CD14-positive monocyte (primary cell): ENCODE data around the gene DCAF6. TPM values are rescaled to one million over a fixed set of nuclear protein-coding genes. Genes with fewer than 3 reads are reported as not detected.
A peak's percentile ranks its signal among the peaks of the same experiment; 100 is the strongest.

Source experiments
- DNase-seq, 3 donors: peaks; one replicate each; pipeline ENCODE4 v3.0.0-alpha.2; 2011 to 2022
- H2AFZ ChIP-seq: 2 replicates; pipeline ENCODE4 v1.6.0; 2012; ENCODE audit warnings: mild to moderate bottlenecking, low read depth, low read length, inconsistent platforms; ENCODE audit not compliant: insufficient read depth, poor library complexity, severe bottlenecking
- H3K27ac ChIP-seq, 2 donors: 1 replicate in 1 of 2; 2 replicates in 1 of 2; pipeline ENCODE4 v1.5.1; 2012 to 2013; ENCODE audit warnings: low read length in 2 of 2, control low read depth in 1 of 2, inconsistent platforms in 1 of 2, low read depth in 1 of 2, mild to moderate bottlenecking in 1 of 2
- H3K27me3 ChIP-seq, 2 donors: one replicate each; pipeline versions ENCODE4 v1.6.0 to v1.6.1; 2011 to 2013; ENCODE audit warnings: low read length in 2 of 2; ENCODE audit not compliant: control insufficient read depth in 2 of 2, insufficient read depth in 2 of 2
- H3K36me3 ChIP-seq, 2 donors: replicated peaks in 1 of 2; 1 replicate in 1 of 2; 2 replicates in 1 of 2; pipeline versions ENCODE4 v1.5.1 to v1.6.1; 2012 to 2013; ENCODE audit warnings: low read length in 2 of 2, control low read depth in 1 of 2, inconsistent platforms in 1 of 2, mild to moderate bottlenecking in 1 of 2; ENCODE audit not compliant: insufficient read depth in 2 of 2, control insufficient read depth in 1 of 2
- H3K4me1 ChIP-seq, 2 donors: 1 replicate in 1 of 2; 2 replicates in 1 of 2; pipeline versions ENCODE4 v1.5.1 to v1.6.1; 2012 to 2013; ENCODE audit warnings: low read length in 2 of 2, control low read depth in 1 of 2, inconsistent platforms in 1 of 2, mild to moderate bottlenecking in 1 of 2, moderate library complexity in 1 of 2; ENCODE audit not compliant: insufficient read depth in 2 of 2, control insufficient read depth in 1 of 2
- H3K4me2 ChIP-seq: replicated peaks from 2 replicates; pipeline ENCODE3; 2012; ENCODE audit warnings: low read length, moderate library complexity, mild to moderate bottlenecking; ENCODE audit not compliant: poor library complexity, severe bottlenecking; ENCODE audit errors: extremely low read depth
- H3K4me3 ChIP-seq, 3 experiments: fragments of 200-600 bp in 1 of 3; sonication (generic) in 1 of 3; replicated peaks in 1 of 3; 1 replicate in 2 of 3; 2 replicates in 1 of 3; pipeline ENCODE4 v1.5.1; 2011 to 2013; ENCODE audit warnings: low read length in 3 of 3, mild to moderate bottlenecking in 3 of 3, control low read depth in 2 of 3, low read depth in 2 of 3, inconsistent platforms in 1 of 3, moderate library complexity in 1 of 3
- H3K79me2 ChIP-seq: 2 replicates; pipeline ENCODE4 v1.6.0; 2012; ENCODE audit warnings: mild to moderate bottlenecking, control low read depth, inconsistent platforms, low read length, moderate library complexity; ENCODE audit not compliant: insufficient read depth
- H3K9ac ChIP-seq: 2 replicates; pipeline ENCODE4 v1.6.0; 2017; ENCODE audit warnings: low read length, mild to moderate bottlenecking; ENCODE audit not compliant: insufficient read depth, poor library complexity, severe bottlenecking
- H3K9me3 ChIP-seq, 2 donors: replicated peaks in 1 of 2; 1 replicate in 1 of 2; 2 replicates in 1 of 2; pipeline versions ENCODE4 v1.5.1 to v1.6.1; 2012 to 2013; ENCODE audit warnings: low read length in 2 of 2, control low read depth in 1 of 2; ENCODE audit not compliant: control insufficient read depth in 1 of 2, insufficient read depth in 1 of 2
- H4K20me1 ChIP-seq: 2 replicates; pipeline ENCODE4 v1.6.0; 2012; ENCODE audit warnings: mild to moderate bottlenecking, low read length, control low read depth, moderate library complexity; ENCODE audit not compliant: insufficient read depth
- H3K27ac Mint-ChIP-seq, 7 donors: one replicate each; pipeline ENCODE4 v1.8.0; 2020; ENCODE audit warnings: mild to moderate bottlenecking in 7 of 7, mixed read lengths in 7 of 7, moderate library complexity in 6 of 7, inconsistent platforms in 2 of 7
- H3K27me3 Mint-ChIP-seq, 3 donors: one replicate each; pipeline ENCODE4 v1.8.0; 2021 to 2022; ENCODE audit warnings: low read depth in 3 of 3, mild to moderate bottlenecking in 3 of 3, mixed read lengths in 3 of 3, moderate library complexity in 3 of 3, inconsistent platforms in 1 of 3
- H3K36me3 Mint-ChIP-seq, 2 donors: one replicate each; pipeline ENCODE4 v1.8.0; 2020; ENCODE audit warnings: mixed read lengths in 2 of 2, inconsistent platforms in 1 of 2, mild to moderate bottlenecking in 1 of 2
- H3K4me1 Mint-ChIP-seq: one replicate; pipeline ENCODE4 v1.8.0; 2020; ENCODE audit warnings: mild to moderate bottlenecking, mixed read lengths
- H3K4me3 Mint-ChIP-seq, 2 donors: one replicate each; pipeline ENCODE4 v1.8.0; 2020; ENCODE audit warnings: mild to moderate bottlenecking in 2 of 2, mixed read lengths in 2 of 2, moderate library complexity in 1 of 2
- H3K9me3 Mint-ChIP-seq, 7 donors: one replicate each; pipeline ENCODE4 v1.8.0; 2020 to 2022; ENCODE audit warnings: mixed read lengths in 7 of 7, mild to moderate bottlenecking in 6 of 7, moderate library complexity in 6 of 7, inconsistent platforms in 2 of 7
- CTCF ChIP-seq: fragments of 200-600 bp; IDR thresholded peaks from one replicate; pipeline ENCODE4 v1.8.0; 2022; ENCODE audit warnings: antibody characterized with exemption, mild to moderate bottlenecking
- WGBS: methylation state at CpG from one replicate; pipeline ENCODE4 v1.1.5; 2013; ENCODE audit warnings: missing lambda C conversion rate; ENCODE audit not compliant: insufficient coverage; 5-methylcytosine and 5-hydroxymethylcytosine counted together
- intact Hi-C, 2 donors: fragments of 100-400 bp; cut with micrococcal nuclease; formaldehyde crosslinking; loops; one replicate each; pipeline versions ENCODE4 v1.15.0 to v1.15.1; 2023
- polyA plus RNA-seq, 3 donors: library from polyadenylated mRNA; depleted of rRNA in 1 of 3; unstranded in 2 of 3; stranded (reverse) in 1 of 3; fragments of 300-500 nt in 2 of 3; fragments of >200 nt in 1 of 3; fragmentation: Illumina TruSeq in 2 of 3; gene quantifications; 1 replicate in 2 of 3; 2 replicates in 1 of 3; pipeline ENCODE4 v1.2.3, GENCODE V29; 2012 to 2021

DCAF6 gene
- polyA plus RNA-seq, 3 donors: 11.8 to 16.1 (median 11.9) TPM

GRCh38 chr1:167996266-167996665 is 59.8 kb downstream of the DCAF6 start:
- H2AFZ ChIP-seq: no peak overlapping the region
- H3K36me3 Mint-ChIP-seq: peaks cover 39 to 42% of the 10 kb centered on the region in 2 donors
- peaks cover 22 to 44% of the 10 kb centered on the region in 2 donors for H3K36me3 ChIP-seq
- peak overlapping the region in 1 of 7 donors; percentile 80 for H3K27ac Mint-ChIP-seq
- no peak overlapping the region for H3K4me3 Mint-ChIP-seq
- no peak overlapping the region for H3K4me2 ChIP-seq
- intact Hi-C loops: no loop called here
- H3K9ac ChIP-seq: no peak overlapping the region
- H3K9me3 Mint-ChIP-seq: no peaks in the 10 kb centered on the region
- H3K4me1 ChIP-seq: no peaks in the 10 kb centered on the region
- no peak overlapping the region for H3K27ac ChIP-seq
- no peaks in the 10 kb centered on the region for H3K79me2 ChIP-seq
- H3K4me1 Mint-ChIP-seq: no peaks in the 10 kb centered on the region
- no peaks in the 10 kb centered on the region for H3K9me3 ChIP-seq
- H3K4me3 ChIP-seq: no peak overlapping the region
- no peaks in the 10 kb centered on the region for H3K27me3 Mint-ChIP-seq
- no peak for TF ChIP-seq CTCF
- H3K27me3 ChIP-seq: no peaks in the 10 kb centered on the region
- DNase-seq: no peak
- no peaks in the 10 kb centered on the region for H4K20me1 ChIP-seq
- 89% methylated on average over 3 of the region's 3 CpGs for WGBS

- Histone ChIP-seq H2AFZ (no peak overlapping the region), H4K20me1 (no peaks in the 10 kb centered on the region), H3K27me3 (no peaks in the 10 kb centered on the region), H3K79me2 (no peaks in the 10 kb centered on the region), H3K4me2 (no peak overlapping the region), H3K9me3 (no peaks in the 10 kb centered on the region), H3K27ac (no peak overlapping the region), H3K4me3 (no peak overlapping the region), H3K9ac (no peak overlapping the region), H3K4me1 (no peaks in the 10 kb centered on the region), H3K36me3 (peaks cover 14 to 37% of the 10 kb centered on the region in 2 donors)
- Mint-ChIP-seq H3K4me3 (no peak overlapping the region), H3K27me3 (no peaks in the 10 kb centered on the region), H3K4me1 (no peaks in the 10 kb centered on the region), H3K36me3 (peaks cover 33 to 38% of the 10 kb centered on the region in 2 donors), H3K9me3 (no peaks in the 10 kb centered on the region), H3K27ac (no peak overlapping the region)
- intact Hi-C loops: no loop called here
- no CpG with 5 or more reads among the region's 3 CpGs for WGBS
- no peak for TF ChIP-seq CTCF
- no peak for DNase-seq
These were observed 60.6 kb downstream of the DCAF6 start for GRCh38 chr1:167997037-167997575.
